ENCODE results near the gene NEUROD1.
A peak's percentile ranks its signal among the peaks of the same experiment; 100 is the strongest.
"Not testable (repeated sequence)": the region's sequence is repeated elsewhere in the genome, so short reads cannot be mapped to it uniquely, and the experiment has no call there.

Gene NEUROD1

DNA sequence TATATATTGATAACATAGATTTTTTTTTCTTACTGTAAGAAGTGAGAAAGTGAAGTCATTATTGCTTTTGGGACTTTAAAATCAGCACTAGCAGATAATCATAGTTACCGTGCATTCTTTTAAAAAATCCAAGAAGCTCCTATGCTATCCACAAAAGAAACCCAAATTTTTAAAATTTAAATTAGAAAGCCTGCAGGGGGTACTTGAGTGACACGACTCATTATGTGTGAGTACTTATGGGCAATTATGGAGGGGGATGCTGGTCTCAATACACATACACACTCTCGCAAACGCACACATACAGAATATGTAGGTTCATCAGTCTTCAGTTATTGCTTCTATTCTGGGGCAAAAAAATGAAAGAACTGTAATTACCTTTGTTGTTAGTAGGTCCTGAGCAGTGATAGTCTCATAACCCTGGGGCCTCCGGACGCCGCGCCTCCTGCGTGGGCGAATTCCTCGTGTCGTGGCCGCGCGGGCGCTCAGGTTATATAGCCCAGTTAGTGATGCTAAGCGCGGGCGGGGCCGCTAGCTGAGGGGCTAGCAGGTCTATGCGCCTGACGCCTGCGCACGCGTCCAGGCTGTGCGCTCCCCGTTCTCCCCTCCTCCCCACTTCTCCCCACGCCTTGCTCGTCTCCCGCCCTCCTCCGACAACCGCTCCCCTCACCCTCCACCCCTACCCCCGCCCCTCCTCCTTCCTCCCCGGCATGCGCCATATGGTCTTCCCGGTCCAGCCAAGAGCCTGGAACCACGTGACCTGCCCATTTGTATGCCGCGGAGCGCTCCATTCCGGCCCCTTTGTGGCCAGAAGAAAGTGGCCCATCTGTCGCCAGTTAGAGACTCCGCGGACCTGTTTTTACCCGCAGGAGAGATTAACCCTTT is at the start of gene NEUROD1:
Gene NEUROD1, minus strand, starts transcription at position 463 of the 882 bp plus-strand sequence. CDS start 1,657 bp downstream, outside the sequence.
- no peak for DNase-seq (ENCODE audit: low read depth, low spot score)

GRCh38 chr2:181725476-181725875 is 45.2 kb upstream of the NEUROD1 start:
- DNase-seq (ENCODE audit: low read depth, low spot score), result no peak

DNA sequence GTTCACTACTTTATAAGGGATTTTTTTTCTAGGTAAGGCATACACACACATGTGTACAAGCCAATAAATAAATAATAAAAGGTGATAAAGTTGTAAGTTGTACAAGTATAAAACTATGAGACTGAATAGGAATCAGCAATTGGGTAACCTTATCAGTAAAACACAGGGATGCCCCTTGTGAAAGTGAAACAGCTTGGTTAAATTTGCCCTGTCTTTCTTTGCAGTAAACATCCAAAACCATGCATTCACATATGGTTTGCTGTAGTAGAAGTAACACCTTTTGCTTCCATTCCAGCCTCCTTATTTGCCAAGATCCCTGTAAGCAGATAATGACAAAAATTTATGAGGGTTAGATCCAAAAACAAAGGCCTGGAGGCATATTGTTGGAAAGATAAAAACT is 44.3 kb upstream of the NEUROD1 start:
- no peak for DNase-seq (ENCODE audit: low read depth, low spot score)

- DNase-seq (ENCODE audit: low read depth, low spot score), result no peak
These were observed 43.4 kb upstream of the NEUROD1 start for GRCh38 chr2:181723731-181724130.

DNA sequence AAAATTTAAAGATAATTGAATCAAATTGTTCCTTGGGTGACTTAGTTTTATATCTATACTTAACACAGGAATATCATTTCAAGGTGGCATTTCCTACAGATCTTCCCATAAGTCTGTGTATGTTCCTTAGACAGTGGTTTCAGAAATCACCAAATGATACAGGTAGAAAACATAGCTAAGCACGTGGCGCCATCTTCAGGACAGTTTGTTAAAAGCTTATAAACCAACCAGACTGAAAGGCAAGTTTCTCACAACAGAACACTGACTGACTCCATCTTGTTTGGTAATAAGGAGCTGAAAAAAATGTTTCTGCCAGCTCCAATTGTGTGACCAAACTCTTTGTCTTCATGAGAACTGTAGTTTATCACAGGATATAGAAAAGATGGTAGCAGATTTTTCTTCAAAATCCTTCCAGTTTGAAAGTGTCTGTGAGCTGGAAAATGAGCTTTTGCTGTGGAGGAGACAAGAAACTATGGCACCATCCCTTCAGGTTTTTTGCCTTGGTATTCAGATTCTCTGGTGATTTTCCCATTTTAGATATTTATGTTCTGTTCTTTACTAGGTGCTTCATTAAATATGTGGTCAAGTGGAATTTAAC is 34.8 kb upstream of the NEUROD1 start:
- DNase-seq (ENCODE audit: low read depth, low spot score), result peak; percentile 31

DNA sequence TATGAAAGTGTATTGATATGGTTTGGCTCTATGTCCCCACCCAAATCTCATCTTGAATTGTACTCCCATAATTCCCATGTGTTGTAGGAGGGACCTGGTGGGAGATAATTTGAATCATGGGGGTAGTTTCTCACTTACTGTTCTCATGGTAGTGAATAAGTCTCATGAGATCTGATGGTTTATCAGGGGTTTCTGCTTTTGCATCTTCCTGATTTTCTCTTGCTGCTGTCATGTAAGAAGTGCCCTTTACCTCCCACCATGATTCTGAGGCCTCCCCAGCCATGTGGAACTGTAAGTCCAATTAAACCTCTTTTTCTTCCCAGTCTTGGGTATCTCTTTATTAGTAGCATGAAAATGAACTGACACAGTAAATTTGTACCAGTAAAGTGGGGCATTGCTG is 30.7 kb upstream of the NEUROD1 start:
- not testable (repeated sequence) for DNase-seq (ENCODE audit: low read depth, low spot score)

GRCh38 chr2:181702519-181702918 is 22.2 kb upstream of the NEUROD1 start:
- DNase-seq (ENCODE audit: low read depth, low spot score), result not testable (repeated sequence)

DNA sequence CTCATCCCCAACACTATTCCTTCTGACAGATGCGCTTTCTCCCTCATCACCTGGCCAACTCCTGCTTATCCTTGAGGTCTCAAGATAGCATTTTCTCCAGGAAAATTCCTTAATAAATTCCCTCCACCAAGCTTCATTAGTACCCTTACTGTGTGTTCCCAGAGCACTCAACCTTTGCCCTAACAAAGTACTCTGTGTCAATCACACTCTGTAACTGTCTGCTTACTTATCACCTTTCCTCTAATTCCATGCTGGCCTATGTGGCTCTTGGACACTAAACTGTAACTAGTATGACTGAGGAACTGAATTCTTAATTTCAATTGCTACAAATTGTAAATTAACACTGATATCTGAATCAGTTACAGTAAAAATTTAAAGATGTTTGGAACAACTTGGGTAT is 17.9 kb upstream of the NEUROD1 start:
- DNase-seq (ENCODE audit: low read depth, low spot score), result no peak

- no peak for DNase-seq (ENCODE audit: low read depth, low spot score)
These were observed 17.3 kb upstream of the NEUROD1 start for GRCh38 chr2:181697571-181697970.

DNA sequence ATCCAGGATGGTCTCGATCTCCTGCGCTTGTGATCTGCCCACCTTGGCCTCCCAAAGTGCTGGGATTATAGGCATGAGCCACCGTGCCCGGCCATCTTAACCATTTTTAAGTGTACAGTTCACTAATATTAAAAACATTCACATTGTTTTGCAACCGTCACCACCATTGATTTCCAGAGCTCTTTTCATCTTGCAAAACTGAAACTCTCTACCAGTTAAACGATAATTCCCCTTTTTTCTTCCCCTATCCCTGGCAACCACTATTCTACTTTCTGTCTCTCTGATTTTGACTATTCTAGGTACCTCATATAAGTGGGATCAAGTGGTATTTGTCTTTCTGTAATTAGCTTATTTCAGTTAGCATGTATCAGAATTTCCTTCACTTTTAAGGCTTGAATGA is 16.8 kb upstream of the NEUROD1 start:
- DNase-seq (ENCODE audit: low read depth, low spot score), result no peak

- no peak for DNase-seq (ENCODE audit: low read depth, low spot score)
These were observed 14.0 kb upstream of the NEUROD1 start for GRCh38 chr2:181694271-181694670.

DNA sequence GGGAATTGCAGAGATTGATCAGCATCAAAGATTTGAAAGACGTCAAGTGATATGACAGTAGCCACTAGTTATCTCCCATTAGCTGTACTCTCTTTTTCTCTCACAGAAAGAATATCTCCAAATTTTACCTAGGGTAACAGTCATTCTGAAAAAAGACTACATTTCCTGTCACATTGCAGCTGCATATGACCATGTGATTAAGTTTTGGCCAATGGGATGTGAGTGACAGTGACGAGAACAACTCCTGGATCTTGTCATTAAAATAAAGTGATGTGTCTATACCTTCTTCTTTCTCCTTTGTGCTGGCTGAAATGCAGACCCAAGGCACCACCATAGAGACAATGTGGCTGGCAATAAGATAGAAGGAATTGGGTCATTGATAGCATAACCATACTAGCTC is 10.5 kb upstream of the NEUROD1 start:
- no peak for DNase-seq (ENCODE audit: low read depth, low spot score)

GRCh38 chr2:181686576-181687185 is 6.4 kb upstream of the NEUROD1 start:
- no peak for DNase-seq (ENCODE audit: low read depth, low spot score)

GRCh38 chr2:181685150-181685688 is 4.9 kb upstream of the NEUROD1 start:
- no peak for DNase-seq (ENCODE audit: low read depth, low spot score)

GRCh38 chr2:181684454-181685149 is 4.3 kb upstream of the NEUROD1 start:
- DNase-seq (ENCODE audit: low read depth, low spot score), result no peak

- DNase-seq (ENCODE audit: low read depth, low spot score), result no peak
These were observed 3.5 kb upstream of the NEUROD1 start for GRCh38 chr2:181683518-181684453.

DNA sequence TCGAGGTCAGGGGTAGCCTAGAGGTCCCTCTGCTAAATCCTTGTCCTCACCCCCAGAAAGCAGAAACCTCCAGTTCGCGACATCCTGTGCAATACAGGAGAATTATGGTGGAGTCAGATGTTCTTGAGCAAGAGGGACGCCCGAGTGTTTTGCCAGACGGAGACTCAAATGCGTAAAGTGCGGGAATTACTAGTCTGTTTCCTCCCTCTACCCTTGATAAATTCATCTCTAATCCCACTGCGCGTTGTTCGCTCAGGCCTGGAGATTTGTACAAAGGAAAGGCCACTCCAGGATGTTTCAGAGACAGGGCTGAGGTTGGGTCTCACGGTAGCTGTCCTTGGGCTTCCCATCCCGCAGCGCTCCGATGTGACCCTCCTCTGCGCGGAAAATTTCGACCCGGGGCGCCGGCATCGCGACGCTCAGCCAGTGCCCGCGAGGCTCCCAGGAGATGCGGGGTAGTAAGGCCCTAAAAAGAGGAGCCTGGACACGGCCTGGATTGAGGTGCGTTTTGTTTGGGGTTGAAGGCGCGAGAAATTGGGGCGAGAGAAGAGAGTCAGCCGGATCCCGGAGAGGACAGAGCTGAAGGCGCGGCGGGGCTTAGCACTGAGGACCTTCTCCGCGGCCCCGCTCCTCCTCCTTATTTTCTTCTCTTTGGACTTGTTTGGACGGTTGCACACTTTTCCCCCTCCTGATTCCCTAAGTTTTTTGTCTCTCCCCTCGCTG is 2.6 kb upstream of the NEUROD1 start:
- DNase-seq (ENCODE audit: low read depth, low spot score), result no peak

DNA sequence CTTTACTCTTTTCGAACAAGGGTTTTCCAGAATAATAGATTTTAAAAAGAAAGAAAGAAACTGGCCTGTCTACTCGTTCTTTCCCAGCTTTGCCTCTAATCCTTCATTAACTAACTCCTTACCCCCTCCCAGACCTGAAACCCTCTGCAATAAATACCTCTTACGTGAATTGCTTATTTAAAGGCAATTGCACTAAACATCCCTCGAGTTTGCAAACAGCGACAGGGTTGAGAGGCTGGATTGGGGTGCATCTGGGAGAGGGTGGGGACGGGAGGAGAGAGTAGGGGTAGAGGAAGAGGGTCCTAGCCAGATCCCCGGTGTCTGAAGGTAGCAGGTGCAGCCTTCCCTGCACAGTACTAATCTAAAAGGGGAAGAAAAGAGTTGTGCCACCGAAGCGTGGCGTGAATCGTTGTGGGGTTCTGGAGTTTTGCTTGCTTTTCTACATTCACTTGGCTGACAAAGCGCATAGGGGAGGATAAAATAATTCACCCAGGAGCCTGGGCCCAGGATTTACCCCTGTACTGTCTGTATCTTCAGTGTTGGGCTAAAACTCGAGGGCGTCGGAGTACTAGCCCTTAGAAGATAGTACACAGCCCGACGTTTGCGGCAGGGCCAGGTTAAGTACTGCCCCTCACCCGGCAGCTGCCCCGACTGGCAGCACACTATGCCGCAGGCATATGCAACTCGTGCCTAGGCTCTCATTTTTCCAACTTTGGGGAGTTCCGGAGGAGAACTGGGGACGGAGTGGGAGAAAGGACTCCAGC is 1.9 kb upstream of the NEUROD1 start:
- DNase-seq (ENCODE audit: low read depth, low spot score), result no peak
